Measurements from ENCODE around the gene RTN4R.

DNA sequence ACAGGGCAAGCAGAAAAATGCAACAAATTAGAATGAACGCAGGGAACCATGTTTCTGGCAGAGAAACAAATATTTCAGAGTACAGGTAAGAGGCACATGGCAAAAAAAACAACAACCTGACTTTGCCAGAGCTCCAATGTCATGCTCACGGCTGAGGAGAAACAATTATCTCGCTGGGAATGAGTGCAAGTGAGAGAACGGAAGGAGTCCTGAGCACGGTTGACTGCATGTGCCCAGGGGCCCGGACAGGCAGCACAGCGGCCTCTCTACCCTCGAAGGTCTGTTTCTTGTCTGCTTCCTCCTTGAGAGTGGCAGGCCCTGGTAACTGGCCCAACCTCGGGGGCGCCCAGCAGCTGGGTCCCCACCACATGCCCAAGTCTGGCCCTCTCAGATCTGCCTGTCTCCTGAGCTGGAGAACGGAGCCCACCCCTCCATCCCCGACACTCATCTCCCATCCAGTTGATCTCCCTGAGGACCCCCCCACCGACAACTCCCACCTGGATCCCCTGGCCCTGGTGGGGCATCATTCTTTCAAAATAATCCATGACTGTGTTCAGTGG is 24.6 kb upstream of the RTN4R start:
- TF ChIP-seq CTCF (IDR thresholded peaks at IDR 0.05) = no peak
- TF ChIP-seq ZNF121 (CRISPR knock-in tag; IDR thresholded peaks at IDR 0.05) = no peak
- no peak for TF ChIP-seq ZNF532 (CRISPR knock-in tag; IDR thresholded peaks at IDR 0.05; ENCODE audit: borderline replicate concordance)
- no peak for TF ChIP-seq ESRRA (CRISPR knock-in tag; IDR thresholded peaks at IDR 0.05; ENCODE audit: borderline replicate concordance)
- TF ChIP-seq NFYB (CRISPR knock-in tag; conservative IDR thresholded peaks at IDR 0.05; ENCODE audit: low read depth) = no peak
- TF ChIP-seq IRF2 (CRISPR knock-in tag; IDR thresholded peaks at IDR 0.05; ENCODE audit: borderline replicate concordance, low read depth) = no peak
- no peak for TF ChIP-seq USF2 (CRISPR knock-in tag; IDR thresholded peaks at IDR 0.05)
- TF ChIP-seq, protein P1, sequence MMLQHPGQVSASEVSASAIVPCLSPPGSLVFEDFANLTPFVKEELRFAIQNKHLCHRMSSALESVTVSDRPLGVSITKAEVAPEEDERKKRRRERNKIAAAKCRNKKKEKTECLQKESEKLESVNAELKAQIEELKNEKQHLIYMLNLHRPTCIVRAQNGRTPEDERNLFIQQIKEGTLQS (CRISPR knock-in tag; conservative IDR thresholded peaks at IDR 0.05) = no peak
- TF ChIP-seq MYBL2 (CRISPR knock-in tag; IDR thresholded peaks at IDR 0.05) = no peak
- TF ChIP-seq, protein P2, sequence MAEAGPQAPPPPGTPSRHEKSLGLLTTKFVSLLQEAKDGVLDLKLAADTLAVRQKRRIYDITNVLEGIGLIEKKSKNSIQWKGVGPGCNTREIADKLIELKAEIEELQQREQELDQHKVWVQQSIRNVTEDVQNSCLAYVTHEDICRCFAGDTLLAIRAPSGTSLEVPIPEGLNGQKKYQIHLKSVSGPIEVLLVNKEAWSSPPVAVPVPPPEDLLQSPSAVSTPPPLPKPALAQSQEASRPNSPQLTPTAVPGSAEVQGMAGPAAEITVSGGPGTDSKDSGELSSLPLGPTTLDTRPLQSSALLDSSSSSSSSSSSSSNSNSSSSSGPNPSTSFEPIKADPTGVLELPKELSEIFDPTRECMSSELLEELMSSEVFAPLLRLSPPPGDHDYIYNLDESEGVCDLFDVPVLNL (CRISPR knock-in tag; IDR thresholded peaks at IDR 0.05; ENCODE audit: borderline replicate concordance, low read depth) = no peak
- no peak for TF ChIP-seq NR2C2 (CRISPR knock-in tag; IDR thresholded peaks at IDR 0.05)
- TF ChIP-seq, protein P3, sequence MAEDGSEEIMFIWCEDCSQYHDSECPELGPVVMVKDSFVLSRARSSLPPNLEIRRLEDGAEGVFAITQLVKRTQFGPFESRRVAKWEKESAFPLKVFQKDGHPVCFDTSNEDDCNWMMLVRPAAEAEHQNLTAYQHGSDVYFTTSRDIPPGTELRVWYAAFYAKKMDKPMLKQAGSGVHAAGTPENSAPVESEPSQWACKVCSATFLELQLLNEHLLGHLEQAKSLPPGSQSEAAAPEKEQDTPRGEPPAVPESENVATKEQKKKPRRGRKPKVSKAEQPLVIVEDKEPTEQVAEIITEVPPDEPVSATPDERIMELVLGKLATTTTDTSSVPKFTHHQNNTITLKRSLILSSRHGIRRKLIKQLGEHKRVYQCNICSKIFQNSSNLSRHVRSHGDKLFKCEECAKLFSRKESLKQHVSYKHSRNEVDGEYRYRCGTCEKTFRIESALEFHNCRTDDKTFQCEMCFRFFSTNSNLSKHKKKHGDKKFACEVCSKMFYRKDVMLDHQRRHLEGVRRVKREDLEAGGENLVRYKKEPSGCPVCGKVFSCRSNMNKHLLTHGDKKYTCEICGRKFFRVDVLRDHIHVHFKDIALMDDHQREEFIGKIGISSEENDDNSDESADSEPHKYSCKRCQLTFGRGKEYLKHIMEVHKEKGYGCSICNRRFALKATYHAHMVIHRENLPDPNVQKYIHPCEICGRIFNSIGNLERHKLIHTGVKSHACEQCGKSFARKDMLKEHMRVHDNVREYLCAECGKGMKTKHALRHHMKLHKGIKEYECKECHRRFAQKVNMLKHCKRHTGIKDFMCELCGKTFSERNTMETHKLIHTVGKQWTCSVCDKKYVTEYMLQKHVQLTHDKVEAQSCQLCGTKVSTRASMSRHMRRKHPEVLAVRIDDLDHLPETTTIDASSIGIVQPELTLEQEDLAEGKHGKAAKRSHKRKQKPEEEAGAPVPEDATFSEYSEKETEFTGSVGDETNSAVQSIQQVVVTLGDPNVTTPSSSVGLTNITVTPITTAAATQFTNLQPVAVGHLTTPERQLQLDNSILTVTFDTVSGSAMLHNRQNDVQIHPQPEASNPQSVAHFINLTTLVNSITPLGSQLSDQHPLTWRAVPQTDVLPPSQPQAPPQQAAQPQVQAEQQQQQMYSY (CRISPR knock-in tag; IDR thresholded peaks at IDR 0.05) = no peak
- TF ChIP-seq, protein P4, sequence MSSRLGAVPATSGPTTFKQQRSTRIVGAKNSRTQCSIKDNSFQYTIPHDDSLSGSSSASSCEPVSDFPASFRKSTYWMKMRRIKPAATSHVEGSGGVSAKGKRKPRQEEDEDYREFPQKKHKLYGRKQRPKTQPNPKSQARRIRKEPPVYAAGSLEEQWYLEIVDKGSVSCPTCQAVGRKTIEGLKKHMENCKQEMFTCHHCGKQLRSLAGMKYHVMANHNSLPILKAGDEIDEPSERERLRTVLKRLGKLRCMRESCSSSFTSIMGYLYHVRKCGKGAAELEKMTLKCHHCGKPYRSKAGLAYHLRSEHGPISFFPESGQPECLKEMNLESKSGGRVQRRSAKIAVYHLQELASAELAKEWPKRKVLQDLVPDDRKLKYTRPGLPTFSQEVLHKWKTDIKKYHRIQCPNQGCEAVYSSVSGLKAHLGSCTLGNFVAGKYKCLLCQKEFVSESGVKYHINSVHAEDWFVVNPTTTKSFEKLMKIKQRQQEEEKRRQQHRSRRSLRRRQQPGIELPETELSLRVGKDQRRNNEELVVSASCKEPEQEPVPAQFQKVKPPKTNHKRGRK (CRISPR knock-in tag; IDR thresholded peaks at IDR 0.05; ENCODE audit: borderline replicate concordance) = no peak

Measured in WTC11 (cell line).